Parathyroid adenoma (tissue), 2 donors: Measurements from ENCODE around the gene HLCS.
A peak's percentile ranks its signal among the peaks of the same experiment; 100 is the strongest.
"Not testable (repeated sequence)": the region's sequence is repeated elsewhere in the genome, so short reads cannot be mapped to it uniquely, and the experiment has no call there.

Source experiments
- H2AFZ ChIP-seq: fragments of 300-600 bp; sonication (generic); one replicate; pipeline ENCODE4 v1.7.0; 2017; ENCODE audit warnings: antibody characterized with exemption, mild to moderate bottlenecking
- H3K27ac ChIP-seq: fragments of 300-600 bp; sonication (generic); one replicate; pipeline ENCODE4 v1.7.0; 2017
- H3K27me3 ChIP-seq: fragments of 300-600 bp; sonication (generic); one replicate; pipeline ENCODE4 v1.7.0; 2017; ENCODE audit warnings: low read length; ENCODE audit not compliant: control insufficient read depth, insufficient read depth
- H3K36me3 ChIP-seq: fragments of 300-600 bp; sonication (generic); one replicate; pipeline ENCODE4 v1.7.0; 2017; ENCODE audit warnings: low read length; ENCODE audit not compliant: control insufficient read depth, insufficient read depth
- H3K4me1 ChIP-seq: fragments of 300-600 bp; sonication (generic); one replicate; pipeline ENCODE4 v1.7.0; 2017; ENCODE audit warnings: control low read depth
- H3K4me2 ChIP-seq: fragments of 300-600 bp; sonication (generic); one replicate; pipeline ENCODE4 v1.7.0; 2017; ENCODE audit warnings: low read length
- H3K4me3 ChIP-seq: fragments of 300-600 bp; sonication (generic); one replicate; pipeline ENCODE4 v1.7.0; 2017; ENCODE audit warnings: low read depth, low read length
- H3K79me2 ChIP-seq: fragments of 300-600 bp; sonication (generic); one replicate; pipeline ENCODE4 v1.7.0; 2017; ENCODE audit warnings: control low read depth
- H3K9ac ChIP-seq: fragments of 300-600 bp; sonication (generic); one replicate; pipeline ENCODE4 v1.7.0; 2017; ENCODE audit warnings: mild to moderate bottlenecking
- H3K9me3 ChIP-seq: fragments of 300-600 bp; sonication (generic); one replicate; pipeline ENCODE4 v1.7.0; 2017; ENCODE audit warnings: low read length; ENCODE audit not compliant: control insufficient read depth
- TF ChIP-seq, protein P1 (sequence below): fragments of 300-600 bp; sonication (generic); IDR thresholded peaks from one replicate; pipeline ENCODE4 v1.7.0; 2017; ENCODE audit warnings: antibody characterized with exemption, mild to moderate bottlenecking
- donor health status: primary hyperparathyroidism.

The HLCS gene

DNA sequence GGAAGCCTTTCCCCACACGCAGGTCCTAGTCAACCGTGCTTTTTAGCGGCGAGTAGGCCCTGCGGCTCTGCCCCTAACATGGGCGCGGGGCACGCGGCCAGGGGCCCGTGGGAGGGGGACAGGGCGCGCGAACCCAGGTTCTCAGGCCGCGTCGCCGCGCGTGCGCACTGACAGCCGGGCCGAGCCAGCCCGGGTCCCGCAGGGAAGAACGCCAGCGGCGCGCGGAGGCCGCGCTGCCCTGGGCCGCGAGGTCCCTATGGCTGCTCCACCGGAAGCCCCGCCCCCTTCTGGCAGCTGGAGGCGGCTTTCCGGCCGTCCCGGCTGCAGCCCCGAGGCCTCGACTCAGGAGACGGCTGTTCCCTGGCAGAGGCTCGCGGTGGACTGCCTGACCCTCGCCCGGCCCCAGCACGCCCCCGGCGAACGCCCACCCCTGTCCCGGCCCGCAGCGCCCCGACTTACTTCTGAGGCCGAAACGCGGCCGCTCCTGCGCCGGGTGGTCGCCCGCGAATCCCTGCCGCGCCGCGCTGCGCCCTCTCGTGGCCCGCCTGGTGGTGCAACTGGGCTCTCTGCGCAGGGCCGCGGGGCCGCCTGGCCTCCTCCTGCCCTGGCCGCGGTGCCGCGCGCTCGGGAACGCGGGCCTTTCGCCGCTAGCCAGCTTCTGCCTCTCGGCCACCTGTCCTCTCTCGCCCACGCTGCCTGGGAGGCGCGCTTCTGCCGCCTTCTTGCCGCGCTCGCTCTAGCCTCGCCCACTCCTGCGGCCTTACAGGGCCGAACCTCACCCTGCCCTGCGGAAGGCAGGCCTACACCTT lies 23.4 kb upstream of the HLCS start:
- TF ChIP-seq, protein P1, sequence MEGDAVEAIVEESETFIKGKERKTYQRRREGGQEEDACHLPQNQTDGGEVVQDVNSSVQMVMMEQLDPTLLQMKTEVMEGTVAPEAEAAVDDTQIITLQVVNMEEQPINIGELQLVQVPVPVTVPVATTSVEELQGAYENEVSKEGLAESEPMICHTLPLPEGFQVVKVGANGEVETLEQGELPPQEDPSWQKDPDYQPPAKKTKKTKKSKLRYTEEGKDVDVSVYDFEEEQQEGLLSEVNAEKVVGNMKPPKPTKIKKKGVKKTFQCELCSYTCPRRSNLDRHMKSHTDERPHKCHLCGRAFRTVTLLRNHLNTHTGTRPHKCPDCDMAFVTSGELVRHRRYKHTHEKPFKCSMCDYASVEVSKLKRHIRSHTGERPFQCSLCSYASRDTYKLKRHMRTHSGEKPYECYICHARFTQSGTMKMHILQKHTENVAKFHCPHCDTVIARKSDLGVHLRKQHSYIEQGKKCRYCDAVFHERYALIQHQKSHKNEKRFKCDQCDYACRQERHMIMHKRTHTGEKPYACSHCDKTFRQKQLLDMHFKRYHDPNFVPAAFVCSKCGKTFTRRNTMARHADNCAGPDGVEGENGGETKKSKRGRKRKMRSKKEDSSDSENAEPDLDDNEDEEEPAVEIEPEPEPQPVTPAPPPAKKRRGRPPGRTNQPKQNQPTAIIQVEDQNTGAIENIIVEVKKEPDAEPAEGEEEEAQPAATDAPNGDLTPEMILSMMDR, result peak; percentile 84
- Histone ChIP-seq H3K4me3 (peak overlapping the region; percentile 58), H3K4me2 (peak overlapping the region; percentile 92), H2AFZ (peak overlapping the region; percentile 95), H3K9me3 (no peaks in the 10 kb centered on the region), H3K79me2 (no peaks in the 10 kb centered on the region), H3K9ac (peak overlapping the region; percentile 28), H3K27ac (peak overlapping the region; percentile 86), H3K36me3 (no peaks in the 10 kb centered on the region), H3K27me3 (no peaks in the 10 kb centered on the region), H3K4me1 (no peaks in the 10 kb centered on the region)

DNA sequence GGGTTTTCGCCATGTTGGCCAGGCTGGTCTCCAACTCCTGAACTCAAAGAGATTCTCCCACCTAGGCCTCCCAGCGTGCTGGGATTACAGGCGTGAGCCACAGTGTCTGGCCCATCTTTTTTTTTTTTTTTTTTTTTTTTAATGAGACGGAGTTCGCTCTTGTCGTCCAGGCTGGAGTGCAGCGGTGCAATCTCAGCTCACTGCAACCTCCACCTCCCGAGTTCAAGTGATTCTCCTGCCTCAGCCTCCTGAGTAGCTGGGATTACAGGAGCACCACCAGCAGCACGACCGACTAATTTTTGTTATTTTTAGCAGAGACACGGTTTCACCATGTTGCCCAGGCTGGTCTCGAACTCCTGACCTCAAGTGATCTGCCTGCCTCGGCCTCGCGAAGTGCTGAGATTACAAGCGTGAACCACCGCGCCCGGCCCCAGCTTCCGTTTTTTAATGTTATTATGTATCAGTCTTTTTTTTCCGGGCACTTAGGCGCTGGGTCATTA lies 22.8 kb upstream of the HLCS start:
- Histone ChIP-seq H3K27ac (peak overlapping the region; percentile 86), H3K4me3 (peak overlapping the region; percentile 58), H2AFZ (peak overlapping the region; percentile 95), H3K9ac (peak overlapping the region; percentile 28), H3K4me2 (peak overlapping the region; percentile 92)
- H3K9me3 ChIP-seq, H3K79me2 ChIP-seq, H3K27me3 ChIP-seq, H3K4me1 ChIP-seq, H3K36me3 ChIP-seq: not testable (repeated sequence)

DNA sequence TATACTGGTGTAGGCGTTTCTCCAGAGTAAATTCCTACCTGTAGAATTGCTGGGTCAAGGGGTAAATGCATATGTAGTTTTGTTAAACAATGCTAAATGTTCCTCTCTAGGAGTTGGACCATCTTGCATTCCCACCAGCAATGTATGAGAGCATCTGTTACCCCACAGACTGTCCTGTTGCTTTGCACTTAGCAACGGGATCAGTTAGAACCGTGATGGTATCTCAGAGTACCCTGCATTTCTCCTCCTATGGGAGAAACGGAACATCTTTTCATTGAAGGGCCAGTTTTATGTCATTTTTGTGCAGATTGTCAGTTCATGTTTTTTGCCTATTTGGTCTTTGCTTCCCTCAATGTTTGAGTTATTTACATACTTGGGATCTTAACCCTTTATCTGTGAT lies 22.1 kb upstream of the HLCS start:
- H3K4me3 ChIP-seq, result no peak overlapping the region
- H3K9ac ChIP-seq, result no peak overlapping the region
- no peak overlapping the region for H2AFZ ChIP-seq
- TF ChIP-seq, protein P1, result no peak
- H3K9me3 ChIP-seq, result no peaks in the 10 kb centered on the region
- H3K27me3 ChIP-seq, result no peaks in the 10 kb centered on the region
- H3K79me2 ChIP-seq, result no peaks in the 10 kb centered on the region
- no peak overlapping the region for H3K27ac ChIP-seq
- H3K4me1 ChIP-seq, result no peaks in the 10 kb centered on the region
- H3K36me3 ChIP-seq, result no peaks in the 10 kb centered on the region
- no peak overlapping the region for H3K4me2 ChIP-seq

DNA sequence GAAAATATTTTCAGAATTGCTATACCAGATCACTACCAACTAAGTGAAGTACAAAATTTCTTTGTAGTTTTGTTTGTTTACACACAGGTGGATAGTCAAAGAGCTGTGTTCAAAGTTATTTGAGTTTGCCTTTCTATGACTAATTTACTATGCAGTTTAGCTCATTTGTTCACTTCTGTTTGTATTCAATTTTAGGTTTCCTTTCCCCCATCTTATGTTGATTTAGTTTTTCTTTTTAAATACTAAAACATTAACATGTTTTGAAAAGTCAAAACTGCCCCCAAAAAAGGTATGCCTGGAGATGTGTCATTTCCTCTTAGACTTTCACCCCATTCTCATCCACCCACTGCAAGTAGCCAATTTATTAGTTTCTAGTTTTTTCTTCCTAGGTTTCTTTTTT lies 21.4 kb upstream of the HLCS start:
- H3K4me2 ChIP-seq, result no peak overlapping the region
- no peak overlapping the region for H2AFZ ChIP-seq
- H3K9ac ChIP-seq, result no peak overlapping the region
- H3K36me3 ChIP-seq, result no peaks in the 10 kb centered on the region
- TF ChIP-seq, protein P1, result no peak
- H3K79me2 ChIP-seq, result no peaks in the 10 kb centered on the region
- H3K9me3 ChIP-seq, result no peaks in the 10 kb centered on the region
- H3K4me3 ChIP-seq, result no peak overlapping the region
- H3K27ac ChIP-seq, result no peak overlapping the region
- no peaks in the 10 kb centered on the region for H3K27me3 ChIP-seq
- no peaks in the 10 kb centered on the region for H3K4me1 ChIP-seq

DNA sequence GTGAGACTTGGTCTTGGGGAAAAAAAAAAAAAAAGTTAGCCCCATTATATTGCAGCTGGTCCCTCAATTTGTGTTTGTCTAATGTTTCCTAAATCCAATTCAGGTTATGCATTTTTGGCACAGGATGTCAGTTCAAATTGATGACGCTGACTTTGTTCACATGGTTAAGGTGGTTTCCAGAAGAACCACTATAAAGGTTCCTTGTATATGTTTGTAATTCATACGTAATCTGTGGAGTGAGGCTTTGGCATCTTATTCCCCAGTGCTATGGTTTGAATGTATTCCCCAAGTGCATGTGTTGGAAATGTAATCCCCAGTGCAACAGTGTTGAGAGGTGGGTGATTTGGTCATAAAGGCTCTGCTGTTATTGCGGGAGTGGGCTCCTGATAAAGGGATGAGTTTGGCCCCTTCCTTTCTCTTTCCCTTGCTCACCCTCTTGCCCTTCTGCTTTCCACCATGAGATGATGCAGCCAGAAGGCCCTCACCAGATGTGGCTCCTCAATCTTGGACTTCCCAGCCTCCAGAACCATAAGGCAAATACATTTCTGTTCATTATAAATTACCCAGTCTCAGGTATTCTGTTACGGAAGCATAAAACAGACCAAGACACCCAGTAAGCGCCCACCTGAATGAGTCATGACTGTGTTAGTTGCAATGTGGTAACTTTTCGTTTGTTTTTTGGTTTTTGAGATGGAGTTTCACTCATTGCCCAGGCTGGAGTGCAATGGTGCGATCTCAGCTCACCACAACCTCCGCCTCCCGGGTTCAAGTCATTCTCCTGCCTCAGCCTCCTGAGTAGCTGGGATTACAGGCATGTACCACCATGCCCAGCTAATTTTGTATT lies 19.5 kb upstream of the HLCS start:
- H3K4me1 ChIP-seq, result no peaks in the 10 kb centered on the region
- H3K27ac ChIP-seq, result no peak overlapping the region
- TF ChIP-seq, protein P1, result no peak
- no peak overlapping the region for H3K9ac ChIP-seq
- H3K36me3 ChIP-seq, result no peaks in the 10 kb centered on the region
- no peaks in the 10 kb centered on the region for H3K79me2 ChIP-seq
- H3K4me2 ChIP-seq, result no peak overlapping the region
- no peaks in the 10 kb centered on the region for H3K9me3 ChIP-seq
- no peaks in the 10 kb centered on the region for H3K27me3 ChIP-seq
- H2AFZ ChIP-seq, result no peak overlapping the region
- no peak overlapping the region for H3K4me3 ChIP-seq
